ENCODE data around the gene UPF1.

DNA sequence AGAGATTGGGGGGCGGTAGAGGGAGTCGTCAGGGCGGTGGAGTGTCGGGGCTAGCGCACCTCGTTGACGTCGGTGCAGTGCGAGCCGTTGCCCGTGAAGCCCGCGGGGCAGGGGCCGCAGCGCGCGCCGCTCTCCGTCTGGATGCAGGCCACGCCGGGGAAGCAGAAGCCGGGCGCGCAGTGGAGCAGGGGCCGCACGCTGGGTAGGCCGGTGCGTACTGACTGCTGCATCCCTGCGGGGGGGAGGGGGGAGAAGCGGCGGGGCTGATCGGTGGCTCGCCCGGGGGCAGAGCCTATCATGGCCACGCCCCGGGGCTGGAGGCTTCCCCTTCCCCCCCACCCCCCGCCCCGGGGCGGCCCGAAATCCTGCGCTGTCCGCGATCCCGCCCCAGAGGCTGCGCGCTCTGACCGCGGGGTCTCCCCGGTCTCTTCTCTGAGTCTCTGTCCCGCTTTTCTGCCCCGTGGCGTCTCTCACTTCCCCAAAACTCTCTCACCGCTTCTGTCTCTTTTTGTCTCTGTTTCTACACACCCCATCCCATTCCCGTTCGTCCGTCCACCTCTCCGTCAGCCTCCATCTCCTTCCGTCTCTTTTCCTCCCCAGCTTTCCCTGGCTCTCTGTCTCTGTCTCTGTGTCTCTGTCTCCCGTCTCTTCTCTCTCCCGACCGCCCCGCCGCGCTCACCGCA is 41.7 kb upstream of the UPF1 start:
- TF ChIP-seq POLR2A (IDR thresholded peaks at IDR 0.05): no peak
- TF ChIP-seq, protein P1, sequence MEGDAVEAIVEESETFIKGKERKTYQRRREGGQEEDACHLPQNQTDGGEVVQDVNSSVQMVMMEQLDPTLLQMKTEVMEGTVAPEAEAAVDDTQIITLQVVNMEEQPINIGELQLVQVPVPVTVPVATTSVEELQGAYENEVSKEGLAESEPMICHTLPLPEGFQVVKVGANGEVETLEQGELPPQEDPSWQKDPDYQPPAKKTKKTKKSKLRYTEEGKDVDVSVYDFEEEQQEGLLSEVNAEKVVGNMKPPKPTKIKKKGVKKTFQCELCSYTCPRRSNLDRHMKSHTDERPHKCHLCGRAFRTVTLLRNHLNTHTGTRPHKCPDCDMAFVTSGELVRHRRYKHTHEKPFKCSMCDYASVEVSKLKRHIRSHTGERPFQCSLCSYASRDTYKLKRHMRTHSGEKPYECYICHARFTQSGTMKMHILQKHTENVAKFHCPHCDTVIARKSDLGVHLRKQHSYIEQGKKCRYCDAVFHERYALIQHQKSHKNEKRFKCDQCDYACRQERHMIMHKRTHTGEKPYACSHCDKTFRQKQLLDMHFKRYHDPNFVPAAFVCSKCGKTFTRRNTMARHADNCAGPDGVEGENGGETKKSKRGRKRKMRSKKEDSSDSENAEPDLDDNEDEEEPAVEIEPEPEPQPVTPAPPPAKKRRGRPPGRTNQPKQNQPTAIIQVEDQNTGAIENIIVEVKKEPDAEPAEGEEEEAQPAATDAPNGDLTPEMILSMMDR (IDR thresholded peaks at IDR 0.05): no peak

Data from heart left ventricle (tissue), 13 donors.